ENCODE data around the gene AMN. TPM values are rescaled to one million over a fixed set of nuclear protein-coding genes. Genes with fewer than 3 reads are reported as not detected.

The AMN gene
- total RNA-seq = 0.14 and 0.30 TPM in 2 replicates

DNA sequence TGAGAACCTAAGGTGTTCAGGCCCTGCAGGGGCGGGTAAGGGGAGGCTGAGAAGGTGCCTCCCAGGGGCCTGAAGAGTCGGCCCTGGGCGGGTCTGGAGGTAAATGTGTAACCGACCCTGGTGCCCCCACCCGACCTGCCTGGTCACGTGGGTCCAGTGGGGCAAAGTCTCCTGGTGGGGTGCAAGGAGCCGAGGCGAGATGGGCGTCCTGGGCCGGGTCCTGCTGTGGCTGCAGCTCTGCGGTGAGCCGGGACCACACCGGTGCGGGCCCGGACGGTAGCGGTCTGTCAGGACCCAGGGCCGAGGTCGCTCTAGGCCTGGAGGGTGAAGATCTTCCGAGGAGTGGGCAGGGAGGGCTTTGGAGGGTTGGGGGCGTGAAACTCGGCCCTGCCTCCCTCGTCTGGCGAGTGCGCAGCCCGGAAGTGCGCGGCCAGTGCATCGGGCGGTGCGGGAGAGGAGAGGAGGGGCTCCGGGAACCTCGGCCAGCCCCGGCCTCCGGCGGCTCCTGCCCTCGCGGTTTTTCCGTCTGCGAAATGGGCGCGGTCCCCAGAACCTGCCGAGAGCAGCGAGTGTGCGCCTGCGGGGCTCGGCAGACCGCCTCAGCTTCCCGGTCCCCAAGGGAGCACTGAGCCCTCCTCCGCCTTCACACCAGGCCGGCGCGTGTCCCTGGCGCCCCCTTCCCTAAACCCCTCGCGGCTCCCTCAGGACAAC lies at the start of gene AMN:
Gene AMN (plus strand): TSS at position 174 of the 711 bp plus-strand sequence. CDS start 26 bp downstream, at position 200.

Other genes starting within 250 kb of the AMN start
- 57.9 and 60.6 TPM in 2 replicates for gene TRAF3, start 145.2 kb upstream of the AMN start, total RNA-seq
- 105 and 175 TPM in 2 replicates for gene CDC42BPB, start 134.9 kb downstream of the AMN start, total RNA-seq
- gene LBHD2, start 161.5 kb downstream of the AMN start, total RNA-seq = not detected in 2 replicates
- 0.59 TPM in 1 of 2 replicates, not detected in the other for gene EXOC3L4, start 172.1 kb downstream of the AMN start, total RNA-seq
- gene TNFAIP2, start 200.8 kb downstream of the AMN start, total RNA-seq = 29.8 and 161 TPM in 2 replicates